Measurements from ENCODE around the gene STK33. TPM values are rescaled to one million over a fixed set of nuclear protein-coding genes. Genes with fewer than 3 reads are reported as not detected.

STK33 gene
- total RNA-seq, 2 experiments from 2014 or later, result not detected

- intact Hi-C loops (cut with DNase I, micrococcal nuclease), result no loop called here
- H3K4me3 ChIP-seq (ENCODE audit: low read length), result no peak overlapping the region
- no peaks in the 10 kb centered on the region for H3K4me1 ChIP-seq (ENCODE audit: insufficient read depth, low read length)
- Mint-ChIP-seq H3K36me3 (ENCODE audit: low read depth) (peaks cover 74% of the 10 kb centered on the region), H3K27ac (no peak overlapping the region), H3K27me3 (no peaks in the 10 kb centered on the region), H3K4me1 (ENCODE audit: low read depth) (no peaks in the 10 kb centered on the region), H3K4me3 (no peak overlapping the region), H3K9me3 (no peaks in the 10 kb centered on the region)
- H3K9me3 ChIP-seq (ENCODE audit: control insufficient read depth in 1 of 2, insufficient read depth in 1 of 2, low read length in 2 of 2), result no peaks in the 10 kb centered on the region
- DNase-seq (no peak), ATAC-seq (ENCODE audit: poor library complexity) (no peak)
- peaks cover 42% of the 10 kb centered on the region for H3K36me3 ChIP-seq (ENCODE audit: insufficient read depth, low read length)
- H3K27ac ChIP-seq (ENCODE audit: low read depth in 1 of 2, low read length in 2 of 2), result no peak overlapping the region
- POLR2A ChIA-PET, result no interaction called here
- CTCF ChIA-PET, result interaction anchor here (0.6 kb wide), 1 partner anchor 128 kb away, joined by 3 read pairs; no protein-coding TSS in a partner anchor
- H3K27me3 ChIP-seq (ENCODE audit: control insufficient read depth in 1 of 2, insufficient read depth in 2 of 2, low read length in 2 of 2), result no peaks in the 10 kb centered on the region
- no peak for TF ChIP-seq CTCF (IDR thresholded peaks at IDR 0.05)
Observed at GRCh38 chr11:8624698-8625097, 30.7 kb upstream of the STK33 start.

GRCh38 chr11:8621147-8621546 lies 27.1 kb upstream of the STK33 start:
- H3K4me1 Mint-ChIP-seq (ENCODE audit: low read depth), result no peaks in the 10 kb centered on the region
- DNase-seq (no peak), ATAC-seq (ENCODE audit: poor library complexity) (no peak)
- H3K9me3 Mint-ChIP-seq, result no peaks in the 10 kb centered on the region
- H3K27me3 Mint-ChIP-seq, result no peaks in the 10 kb centered on the region
- no peak overlapping the region for H3K27ac ChIP-seq (ENCODE audit: low read depth in 1 of 2, low read length in 2 of 2)
- no peak overlapping the region for H3K4me3 Mint-ChIP-seq
- no peak overlapping the region for H3K4me3 ChIP-seq (ENCODE audit: low read length)
- H3K36me3 ChIP-seq (ENCODE audit: insufficient read depth, low read length), result peaks cover 57% of the 10 kb centered on the region
- H3K27ac Mint-ChIP-seq, result no peak overlapping the region
- no peaks in the 10 kb centered on the region for H3K9me3 ChIP-seq (ENCODE audit: control insufficient read depth in 1 of 2, insufficient read depth in 1 of 2, low read length in 2 of 2)
- H3K36me3 Mint-ChIP-seq (ENCODE audit: low read depth), result peaks cover 86% of the 10 kb centered on the region
- ChIA-PET CTCF (no interaction called here), POLR2A (no interaction called here)
- TF ChIP-seq CTCF (IDR thresholded peaks at IDR 0.05), result no peak
- H3K4me1 ChIP-seq (ENCODE audit: insufficient read depth, low read length), result no peaks in the 10 kb centered on the region
- no peaks in the 10 kb centered on the region for H3K27me3 ChIP-seq (ENCODE audit: control insufficient read depth in 1 of 2, insufficient read depth in 2 of 2, low read length in 2 of 2)
- intact Hi-C loops (cut with DNase I, micrococcal nuclease), result no loop called here

GRCh38 chr11:8617063-8617462 lies 23.0 kb upstream of the STK33 start:
- H3K36me3 ChIP-seq (ENCODE audit: insufficient read depth, low read length), result peaks cover 29% of the 10 kb centered on the region
- no peak overlapping the region for H3K27ac ChIP-seq (ENCODE audit: low read depth in 1 of 2, low read length in 2 of 2)
- no peak overlapping the region for H3K4me3 Mint-ChIP-seq
- no peaks in the 10 kb centered on the region for H3K9me3 Mint-ChIP-seq
- no peak overlapping the region for H3K4me3 ChIP-seq (ENCODE audit: low read length)
- no peaks in the 10 kb centered on the region for H3K4me1 Mint-ChIP-seq (ENCODE audit: low read depth)
- intact Hi-C loops (cut with DNase I, micrococcal nuclease), result no loop called here
- CTCF ChIA-PET, result no interaction called here
- no peaks in the 10 kb centered on the region for H3K4me1 ChIP-seq (ENCODE audit: insufficient read depth, low read length)
- DNase-seq (no peak), ATAC-seq (ENCODE audit: poor library complexity) (no peak)
- POLR2A ChIA-PET, result no interaction called here
- TF ChIP-seq CTCF (IDR thresholded peaks at IDR 0.05), result no peak
- H3K27me3 Mint-ChIP-seq, result no peaks in the 10 kb centered on the region
- H3K9me3 ChIP-seq (ENCODE audit: control insufficient read depth in 1 of 2, insufficient read depth in 1 of 2, low read length in 2 of 2), result no peaks in the 10 kb centered on the region
- H3K36me3 Mint-ChIP-seq (ENCODE audit: low read depth), result peaks cover 62% of the 10 kb centered on the region
- H3K27ac Mint-ChIP-seq, result no peak overlapping the region
- no peaks in the 10 kb centered on the region for H3K27me3 ChIP-seq (ENCODE audit: control insufficient read depth in 1 of 2, insufficient read depth in 2 of 2, low read length in 2 of 2)
